GM12892 (cell line): Measurements from ENCODE around the gene PCDHAC2. TPM values are rescaled to one million over a fixed set of nuclear protein-coding genes. Genes with fewer than 3 reads are reported as not detected.

Source experiments
- DNase-seq: peaks from one replicate; pipeline ENCODE4 v3.0.0; 2011; ENCODE audit not compliant: insufficient read length
- FAIRE-seq: peaks from 2 replicates; lab custom pipeline; 2011; peaks lifted over from hg19 to GRCh38; lab: Jason Lieb, UNC
- POLR2A ChIP-seq: IDR thresholded peaks from 2 replicates; pipeline ENCODE4 v1.6.1; 2011; ENCODE audit warnings: low read depth, low read length, control low read depth
- POLR2AphosphoS5 ChIP-seq: IDR thresholded peaks from 2 replicates; pipeline ENCODE4 v1.6.1; 2011; ENCODE audit warnings: low read depth, low read length, control low read depth
- TAF1 ChIP-seq: IDR thresholded peaks from 2 replicates; pipeline ENCODE4 v1.6.1; 2011; ENCODE audit warnings: low read depth, mild to moderate bottlenecking, control low read depth, low read length, borderline replicate concordance
- polyA plus RNA-seq: library from polyadenylated mRNA; unstranded; fragments of >200 nt; gene quantifications from one replicate; pipeline ENCODE4 v1.2.1, GENCODE V29; 2012; ENCODE audit warnings: missing spikeins, inconsistent platforms; ENCODE audit not compliant: missing spikeins

PCDHAC2 gene, protein sequence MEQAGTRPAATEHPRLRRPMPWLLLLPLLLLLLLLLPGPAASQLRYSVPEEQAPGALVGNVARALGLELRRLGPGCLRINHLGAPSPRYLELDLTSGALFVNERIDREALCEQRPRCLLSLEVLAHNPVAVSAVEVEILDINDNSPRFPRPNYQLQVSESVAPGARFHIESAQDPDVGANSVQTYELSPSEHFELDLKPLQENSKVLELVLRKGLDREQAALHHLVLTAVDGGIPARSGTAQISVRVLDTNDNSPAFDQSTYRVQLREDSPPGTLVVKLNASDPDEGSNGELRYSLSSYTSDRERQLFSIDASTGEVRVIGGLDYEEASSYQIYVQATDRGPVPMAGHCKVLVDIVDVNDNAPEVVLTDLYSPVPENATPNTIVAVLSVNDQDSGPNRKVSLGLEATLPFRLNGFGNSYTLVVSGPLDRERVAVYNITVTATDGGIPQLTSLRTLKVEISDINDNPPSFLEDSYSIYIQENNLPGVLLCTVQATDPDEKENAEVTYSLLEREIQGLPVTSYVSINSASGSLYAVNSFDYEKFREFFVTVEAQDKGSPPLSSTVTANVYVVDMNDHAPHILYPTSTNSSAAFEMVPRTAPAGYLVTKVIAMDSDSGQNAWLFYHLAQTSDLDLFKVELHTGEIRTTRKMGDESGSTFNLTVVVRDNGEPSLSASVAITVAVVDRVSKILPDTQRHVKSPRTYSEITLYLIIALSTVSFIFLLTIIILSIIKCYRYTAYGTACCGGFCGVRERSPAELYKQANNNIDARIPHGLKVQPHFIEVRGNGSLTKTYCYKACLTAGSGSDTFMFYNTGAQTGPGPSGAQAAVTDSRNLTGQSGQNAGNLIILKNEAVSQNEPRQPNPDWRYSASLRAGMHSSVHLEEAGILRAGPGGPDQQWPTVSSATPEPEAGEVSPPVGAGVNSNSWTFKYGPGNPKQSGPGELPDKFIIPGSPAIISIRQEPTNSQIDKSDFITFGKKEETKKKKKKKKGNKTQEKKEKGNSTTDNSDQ
- polyA plus RNA-seq, result not detected

DNA sequence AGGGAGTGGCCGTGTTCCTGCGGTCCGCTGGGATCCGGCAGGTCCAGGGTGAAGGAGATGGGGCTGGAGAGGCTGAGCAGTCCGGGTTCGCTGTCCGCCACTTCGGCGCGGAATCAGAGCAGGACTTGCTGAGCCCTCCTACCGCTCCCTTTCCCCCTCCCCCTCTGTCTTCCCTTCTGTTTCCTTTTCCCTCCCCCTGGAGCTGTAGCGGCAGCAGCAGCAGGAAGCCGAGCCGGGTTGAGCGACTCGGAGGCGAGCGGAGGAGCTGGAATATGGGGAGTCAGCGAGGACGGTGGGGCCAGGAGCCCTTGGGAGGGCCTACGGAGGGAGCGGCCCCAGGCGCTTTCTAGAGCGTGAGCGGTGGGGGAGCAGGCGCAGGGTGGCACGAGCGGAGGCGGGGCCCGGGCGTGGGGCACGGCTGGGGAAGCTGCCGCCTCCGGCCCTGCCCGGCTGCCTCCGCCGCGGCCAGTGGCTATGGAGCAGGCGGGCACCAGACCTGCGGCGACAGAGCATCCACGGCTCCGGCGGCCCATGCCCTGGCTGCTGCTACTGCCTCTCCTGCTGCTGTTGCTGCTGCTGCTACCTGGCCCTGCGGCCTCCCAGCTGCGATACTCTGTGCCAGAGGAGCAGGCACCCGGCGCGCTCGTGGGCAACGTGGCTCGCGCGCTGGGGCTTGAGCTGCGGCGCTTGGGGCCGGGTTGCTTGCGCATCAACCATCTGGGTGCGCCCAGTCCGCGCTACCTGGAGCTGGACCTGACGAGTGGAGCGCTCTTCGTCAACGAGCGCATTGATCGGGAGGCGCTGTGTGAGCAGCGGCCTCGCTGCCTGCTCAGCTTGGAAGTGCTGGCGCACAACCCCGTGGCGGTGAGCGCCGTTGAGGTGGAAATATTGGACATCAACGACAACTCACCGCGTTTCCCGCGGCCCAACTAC lies at the start of gene PCDHAC2:
Gene PCDHAC2 (plus strand): TSS at position 184 of the 933 bp plus-strand sequence. CDS start 291 bp downstream, at position 475.
- FAIRE-seq (no peak), DNase-seq (no peak)
- TF ChIP-seq POLR2AphosphoS5 (no peak), POLR2A (no peak)

DNA sequence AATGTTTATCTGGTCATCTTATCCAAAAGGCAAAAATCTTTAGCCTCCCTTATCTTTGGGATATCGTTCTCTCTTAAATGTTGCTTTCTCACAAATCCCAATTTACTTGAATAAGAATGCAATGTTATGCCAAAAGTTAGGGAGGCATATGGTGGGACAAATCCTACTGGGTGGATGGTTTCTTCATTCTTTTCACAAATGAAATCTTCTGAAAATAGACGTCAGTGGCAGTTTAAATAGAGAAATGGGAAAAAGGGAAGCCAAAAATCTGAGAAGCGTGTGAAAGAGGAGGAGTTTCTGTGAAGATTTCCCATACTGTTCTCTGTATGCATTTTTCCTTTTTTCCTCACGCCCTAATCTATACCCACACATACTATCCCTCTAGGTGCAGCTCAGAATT lies 42.7 kb upstream of the PCDHAC2 start:
- DNase-seq (no peak), FAIRE-seq (no peak)
- TF ChIP-seq TAF1 (no peak), POLR2AphosphoS5 (no peak), POLR2A (no peak)

DNA sequence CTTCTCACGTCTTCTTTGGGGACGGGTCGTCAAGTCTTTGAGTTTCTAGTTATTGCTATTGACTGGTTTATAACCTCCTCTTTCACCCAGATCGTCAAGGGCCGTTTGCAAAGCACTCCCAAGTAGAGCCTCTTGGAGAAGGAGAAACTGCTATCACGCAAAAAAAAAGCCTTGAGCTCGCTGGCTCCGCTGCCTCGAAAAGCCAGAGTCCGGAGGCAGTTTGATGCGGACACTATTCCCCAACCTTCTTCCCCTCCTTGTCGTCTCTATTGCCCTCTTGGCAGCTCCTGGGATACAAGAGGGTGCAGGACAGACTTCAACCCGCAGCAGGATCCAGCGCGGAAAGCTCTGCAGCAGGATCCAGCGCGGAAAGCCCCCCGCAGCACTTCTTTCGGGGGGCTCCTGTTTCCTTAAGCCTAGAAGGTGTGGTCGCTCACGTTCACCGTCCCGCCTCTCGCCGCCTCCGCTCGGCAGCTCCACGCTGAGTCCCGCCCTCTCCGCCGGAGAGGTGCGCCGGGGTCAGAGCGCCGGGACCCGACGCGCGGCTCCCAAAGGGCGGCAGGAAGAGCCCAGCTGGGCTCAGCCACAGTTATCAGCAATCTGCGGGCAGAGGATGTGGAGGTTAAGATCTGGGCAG lies 40.4 kb upstream of the PCDHAC2 start, which contains the start of gene PCDHAC1:
Gene PCDHAC1 (plus strand): TSS at position 494 of the 637 bp plus-strand sequence. CDS start 594 bp downstream, outside the sequence.
- TF ChIP-seq POLR2A (no peak), TAF1 (no peak), POLR2AphosphoS5 (no peak)
- DNase-seq (no peak), FAIRE-seq (no peak)

DNA sequence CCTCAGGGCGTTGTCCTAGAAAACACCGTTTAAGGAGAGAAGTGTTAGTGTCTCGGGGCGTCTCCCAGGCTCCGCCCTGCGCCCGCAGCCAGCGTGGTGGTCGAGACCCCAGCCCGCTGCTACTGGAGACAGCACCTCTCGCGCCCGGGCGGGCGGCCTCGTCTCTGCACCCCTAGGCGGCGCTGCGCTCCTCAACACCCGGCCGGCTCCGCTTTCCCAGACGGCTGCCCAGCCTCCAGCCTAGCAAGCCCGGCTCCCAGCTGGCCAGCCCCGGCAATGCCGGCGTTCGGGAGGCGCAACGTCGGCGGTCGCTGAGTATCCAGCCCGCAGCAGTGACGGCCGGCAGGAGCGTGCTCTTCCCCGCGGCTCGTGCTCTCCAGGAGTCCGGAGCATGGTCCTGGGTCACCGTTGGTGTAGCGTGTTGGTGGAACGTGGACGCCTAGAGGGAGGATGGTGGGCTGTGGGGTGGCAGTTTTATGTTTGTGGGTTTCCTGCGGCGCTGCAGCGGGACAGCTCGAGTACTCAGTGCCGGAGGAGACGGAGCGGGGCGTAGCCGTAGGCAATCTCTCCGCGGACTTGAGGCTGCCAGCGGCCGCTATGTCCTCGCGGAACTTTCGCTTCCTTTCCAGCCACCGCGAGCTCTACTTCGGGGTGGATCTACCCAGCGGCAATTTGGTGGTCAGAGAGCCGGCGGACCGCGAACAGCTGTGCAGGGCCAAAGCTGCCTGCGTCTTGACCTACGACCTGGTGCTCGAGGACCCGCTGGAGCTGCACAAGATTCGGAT lies 39.6 kb upstream of the PCDHAC2 start:
- FAIRE-seq, result no peak
- TF ChIP-seq POLR2A (no peak), TAF1 (no peak), POLR2AphosphoS5 (no peak)
- DNase-seq, result no peak

DNA sequence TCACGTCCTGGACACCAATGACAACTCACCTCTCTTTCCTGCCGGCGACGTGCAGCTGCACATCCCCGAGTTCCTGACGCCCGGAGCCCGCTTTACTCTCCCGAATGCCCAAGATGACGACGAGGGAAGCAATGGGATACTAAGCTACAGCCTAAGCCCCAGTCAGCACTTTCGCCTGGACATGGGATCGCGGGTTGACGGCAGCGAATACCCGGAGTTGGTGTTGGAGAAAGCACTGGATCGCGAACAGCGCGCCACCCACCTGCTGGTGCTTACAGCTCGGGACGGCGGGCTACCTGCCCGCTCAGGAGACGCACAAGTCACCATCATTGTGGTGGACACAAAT lies 39.1 kb upstream of the PCDHAC2 start:
- TF ChIP-seq POLR2AphosphoS5 (no peak), POLR2A (no peak), TAF1 (no peak)
- no peak for FAIRE-seq
- no peak for DNase-seq

DNA sequence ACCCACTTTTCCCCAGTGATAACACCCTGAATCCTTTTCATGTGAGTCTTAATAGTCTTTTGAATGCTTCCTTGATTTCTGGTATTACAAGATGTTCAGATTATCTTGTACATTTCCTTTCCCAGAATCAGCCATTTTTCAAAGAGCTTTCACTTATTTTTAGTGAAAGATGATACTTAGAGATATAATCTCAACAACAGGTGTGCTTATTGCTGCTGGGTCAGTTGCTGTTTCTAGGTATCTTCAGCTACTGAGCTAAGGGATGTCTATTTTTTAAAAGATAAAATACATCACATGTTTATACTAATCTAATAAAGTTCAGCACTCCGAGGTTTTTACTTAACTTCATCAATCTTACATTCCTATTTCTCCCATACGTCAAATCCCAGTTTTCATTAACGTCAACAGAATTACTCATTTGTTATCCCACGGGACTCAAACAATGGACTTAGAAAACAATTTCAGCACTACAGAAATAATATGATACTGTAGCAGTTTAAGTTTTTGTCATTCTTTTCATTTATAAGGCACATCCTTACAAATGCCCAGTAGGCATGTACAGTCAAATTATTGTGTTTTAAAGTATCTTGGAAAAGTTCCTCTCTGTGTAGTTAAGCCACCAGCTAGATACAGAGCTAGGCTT lies 31.2 kb upstream of the PCDHAC2 start:
- no peak for FAIRE-seq
- DNase-seq, result no peak
- TF ChIP-seq POLR2AphosphoS5, result no peak

DNA sequence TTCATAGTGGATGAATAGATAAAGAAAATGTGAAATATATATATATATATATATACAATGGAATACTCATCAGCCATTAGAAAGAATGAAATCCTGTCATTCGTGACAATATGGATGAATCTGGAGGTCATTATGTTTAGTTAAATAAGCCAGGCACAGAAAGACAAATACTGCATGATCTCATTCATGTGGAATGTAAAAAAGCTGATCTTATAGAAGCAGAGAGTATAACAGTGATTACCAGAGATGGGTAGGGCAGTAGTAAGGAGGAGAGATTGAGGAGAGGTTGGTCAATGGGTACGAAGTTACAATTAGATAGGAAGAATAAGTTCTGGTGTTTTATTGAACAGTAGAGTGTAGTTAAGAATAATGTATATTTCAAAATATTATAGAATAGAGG lies 19.7 kb upstream of the PCDHAC2 start:
- FAIRE-seq (no peak), DNase-seq (no peak)
- TF ChIP-seq POLR2A (no peak), TAF1 (no peak), POLR2AphosphoS5 (no peak)

DNA sequence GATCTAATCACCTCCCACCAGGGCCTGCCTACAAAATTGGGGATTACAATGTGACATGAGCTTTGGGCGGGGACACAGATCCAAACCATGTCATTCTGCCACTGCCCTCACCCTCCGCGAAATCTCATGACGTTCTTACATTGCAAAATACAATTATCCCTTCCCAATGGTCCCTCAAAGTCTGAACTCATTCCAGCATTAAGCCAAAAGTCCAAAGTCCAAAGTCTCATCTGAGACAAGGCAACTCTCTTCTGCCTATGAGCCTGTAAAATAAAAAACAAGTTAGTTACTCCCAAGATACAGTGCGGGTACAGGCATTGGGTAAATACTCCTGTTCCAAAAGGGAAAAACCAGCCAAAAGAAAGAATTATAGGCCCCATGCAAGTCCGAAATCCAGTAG lies 14.6 kb upstream of the PCDHAC2 start:
- TF ChIP-seq TAF1, result no peak
- no peak for TF ChIP-seq POLR2AphosphoS5
- TF ChIP-seq POLR2A, result no peak
- DNase-seq, result no peak
- no peak for FAIRE-seq

DNA sequence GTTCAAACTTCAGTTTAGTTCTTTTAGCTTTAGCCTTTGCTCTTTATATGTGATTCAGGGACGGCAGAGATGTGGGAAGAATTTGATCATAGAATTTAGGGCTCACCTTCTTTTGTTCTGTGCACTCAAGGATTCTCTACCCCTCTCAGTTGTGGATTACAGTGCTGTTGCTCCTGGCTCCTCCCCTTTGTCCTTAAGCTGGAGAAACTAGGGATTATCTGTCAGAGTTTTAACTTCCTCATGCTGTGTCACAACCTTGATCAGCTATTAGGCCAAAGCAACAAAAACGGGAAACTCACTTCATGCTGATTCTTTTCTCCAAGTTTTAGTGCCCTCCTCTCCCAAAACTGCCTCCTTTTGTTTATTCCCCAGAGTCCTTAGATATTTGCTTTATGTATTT lies 13.0 kb upstream of the PCDHAC2 start:
- FAIRE-seq (no peak), DNase-seq (no peak)
- TF ChIP-seq POLR2AphosphoS5, result no peak
- no peak for TF ChIP-seq TAF1
- TF ChIP-seq POLR2A, result no peak
